CD14-positive monocyte (primary cell): ENCODE data around the gene HID1. TPM values are rescaled to one million over a fixed set of nuclear protein-coding genes. Genes with fewer than 3 reads are reported as not detected.

Source experiments
- DNase-seq, 3 donors: peaks; one replicate each; pipeline ENCODE4 v3.0.0-alpha.2; 2011 to 2022
- H2AFZ ChIP-seq: 2 replicates; pipeline ENCODE4 v1.6.0; 2012; ENCODE audit warnings: mild to moderate bottlenecking, low read depth, low read length, inconsistent platforms; ENCODE audit not compliant: insufficient read depth, poor library complexity, severe bottlenecking
- H3K27ac ChIP-seq, 2 donors: 1 replicate in 1 of 2; 2 replicates in 1 of 2; pipeline ENCODE4 v1.5.1; 2012 to 2013; ENCODE audit warnings: low read length in 2 of 2, control low read depth in 1 of 2, inconsistent platforms in 1 of 2, low read depth in 1 of 2, mild to moderate bottlenecking in 1 of 2
- H3K27me3 ChIP-seq, 2 donors: one replicate each; pipeline versions ENCODE4 v1.6.0 to v1.6.1; 2011 to 2013; ENCODE audit warnings: low read length in 2 of 2; ENCODE audit not compliant: control insufficient read depth in 2 of 2, insufficient read depth in 2 of 2
- H3K36me3 ChIP-seq, 2 donors: replicated peaks in 1 of 2; 1 replicate in 1 of 2; 2 replicates in 1 of 2; pipeline versions ENCODE4 v1.5.1 to v1.6.1; 2012 to 2013; ENCODE audit warnings: low read length in 2 of 2, control low read depth in 1 of 2, inconsistent platforms in 1 of 2, mild to moderate bottlenecking in 1 of 2; ENCODE audit not compliant: insufficient read depth in 2 of 2, control insufficient read depth in 1 of 2
- H3K4me1 ChIP-seq, 2 donors: 1 replicate in 1 of 2; 2 replicates in 1 of 2; pipeline versions ENCODE4 v1.5.1 to v1.6.1; 2012 to 2013; ENCODE audit warnings: low read length in 2 of 2, control low read depth in 1 of 2, inconsistent platforms in 1 of 2, mild to moderate bottlenecking in 1 of 2, moderate library complexity in 1 of 2; ENCODE audit not compliant: insufficient read depth in 2 of 2, control insufficient read depth in 1 of 2
- H3K4me2 ChIP-seq: replicated peaks from 2 replicates; pipeline ENCODE3; 2012; ENCODE audit warnings: low read length, moderate library complexity, mild to moderate bottlenecking; ENCODE audit not compliant: poor library complexity, severe bottlenecking; ENCODE audit errors: extremely low read depth
- H3K4me3 ChIP-seq, 3 experiments: fragments of 200-600 bp in 1 of 3; sonication (generic) in 1 of 3; replicated peaks in 1 of 3; 1 replicate in 2 of 3; 2 replicates in 1 of 3; pipeline ENCODE4 v1.5.1; 2011 to 2013; ENCODE audit warnings: low read length in 3 of 3, mild to moderate bottlenecking in 3 of 3, control low read depth in 2 of 3, low read depth in 2 of 3, inconsistent platforms in 1 of 3, moderate library complexity in 1 of 3
- H3K79me2 ChIP-seq: 2 replicates; pipeline ENCODE4 v1.6.0; 2012; ENCODE audit warnings: mild to moderate bottlenecking, control low read depth, inconsistent platforms, low read length, moderate library complexity; ENCODE audit not compliant: insufficient read depth
- H3K9ac ChIP-seq: 2 replicates; pipeline ENCODE4 v1.6.0; 2017; ENCODE audit warnings: low read length, mild to moderate bottlenecking; ENCODE audit not compliant: insufficient read depth, poor library complexity, severe bottlenecking
- H3K9me3 ChIP-seq, 2 donors: replicated peaks in 1 of 2; 1 replicate in 1 of 2; 2 replicates in 1 of 2; pipeline versions ENCODE4 v1.5.1 to v1.6.1; 2012 to 2013; ENCODE audit warnings: low read length in 2 of 2, control low read depth in 1 of 2; ENCODE audit not compliant: control insufficient read depth in 1 of 2, insufficient read depth in 1 of 2
- H4K20me1 ChIP-seq: 2 replicates; pipeline ENCODE4 v1.6.0; 2012; ENCODE audit warnings: mild to moderate bottlenecking, low read length, control low read depth, moderate library complexity; ENCODE audit not compliant: insufficient read depth
- H3K27ac Mint-ChIP-seq, 7 donors: one replicate each; pipeline ENCODE4 v1.8.0; 2020; ENCODE audit warnings: mild to moderate bottlenecking in 7 of 7, mixed read lengths in 7 of 7, moderate library complexity in 6 of 7, inconsistent platforms in 2 of 7
- H3K27me3 Mint-ChIP-seq, 3 donors: one replicate each; pipeline ENCODE4 v1.8.0; 2021 to 2022; ENCODE audit warnings: low read depth in 3 of 3, mild to moderate bottlenecking in 3 of 3, mixed read lengths in 3 of 3, moderate library complexity in 3 of 3, inconsistent platforms in 1 of 3
- H3K36me3 Mint-ChIP-seq, 2 donors: one replicate each; pipeline ENCODE4 v1.8.0; 2020; ENCODE audit warnings: mixed read lengths in 2 of 2, inconsistent platforms in 1 of 2, mild to moderate bottlenecking in 1 of 2
- H3K4me1 Mint-ChIP-seq: one replicate; pipeline ENCODE4 v1.8.0; 2020; ENCODE audit warnings: mild to moderate bottlenecking, mixed read lengths
- H3K4me3 Mint-ChIP-seq, 2 donors: one replicate each; pipeline ENCODE4 v1.8.0; 2020; ENCODE audit warnings: mild to moderate bottlenecking in 2 of 2, mixed read lengths in 2 of 2, moderate library complexity in 1 of 2
- H3K9me3 Mint-ChIP-seq, 7 donors: one replicate each; pipeline ENCODE4 v1.8.0; 2020 to 2022; ENCODE audit warnings: mixed read lengths in 7 of 7, mild to moderate bottlenecking in 6 of 7, moderate library complexity in 6 of 7, inconsistent platforms in 2 of 7
- CTCF ChIP-seq: fragments of 200-600 bp; IDR thresholded peaks from one replicate; pipeline ENCODE4 v1.8.0; 2022; ENCODE audit warnings: antibody characterized with exemption, mild to moderate bottlenecking
- WGBS: methylation state at CpG from one replicate; pipeline ENCODE4 v1.1.5; 2013; ENCODE audit warnings: missing lambda C conversion rate; ENCODE audit not compliant: insufficient coverage; 5-methylcytosine and 5-hydroxymethylcytosine counted together
- intact Hi-C, 2 donors: fragments of 100-400 bp; cut with micrococcal nuclease; formaldehyde crosslinking; loops; one replicate each; pipeline versions ENCODE4 v1.15.0 to v1.15.1; 2023
- polyA plus RNA-seq, 3 donors: library from polyadenylated mRNA; depleted of rRNA in 1 of 3; unstranded in 2 of 3; stranded (reverse) in 1 of 3; fragments of 300-500 nt in 2 of 3; fragments of >200 nt in 1 of 3; fragmentation: Illumina TruSeq in 2 of 3; gene quantifications; 1 replicate in 2 of 3; 2 replicates in 1 of 3; pipeline ENCODE4 v1.2.3, GENCODE V29; 2012 to 2021

The HID1 gene
- polyA plus RNA-seq, 3 donors = not detected

- intact Hi-C loops = loop anchor here in 1 of 2 donors (2.0 to 10.0 kb wide), 2 partner anchors 33 to 213 kb away; partner anchors contain the start of genes NHERF1 and OTOP2
- Histone ChIP-seq H3K27ac (no peak overlapping the region), H2AFZ (no peak overlapping the region), H3K4me1 (peaks cover 0 to 6% of the 10 kb centered on the region in 2 donors), H4K20me1 (no peaks in the 10 kb centered on the region), H3K9me3 (peaks cover 5 to 12% of the 10 kb centered on the region in 2 donors), H3K4me2 (no peak overlapping the region), H3K4me3 (no peak overlapping the region), H3K27me3 (peaks cover 0 to 9% of the 10 kb centered on the region in 2 donors), H3K36me3 (no peaks in the 10 kb centered on the region), H3K9ac (no peak overlapping the region), H3K79me2 (no peaks in the 10 kb centered on the region)
- WGBS = 39% methylated on average over 19 of the region's 33 CpGs
- Mint-ChIP-seq H3K36me3 (no peaks in the 10 kb centered on the region), H3K4me1 (peaks cover 13% of the 10 kb centered on the region), H3K4me3 (no peak overlapping the region), H3K9me3 (peaks cover 4 to 14% (median 13%) of the 10 kb centered on the region in 7 donors), H3K27ac (no peak overlapping the region), H3K27me3 (peaks cover 14 to 44% (median 19%) of the 10 kb centered on the region in 3 donors)
- peak; percentile 98 for TF ChIP-seq CTCF
- DNase-seq = peak; percentile 51 to 66 (median 61)
Observed at GRCh38 chr17:74957935-74958740, 14.4 kb downstream of the HID1 start.

GRCh38 chr17:74956093-74956492, 16.5 kb downstream of the HID1 start:
- Histone ChIP-seq H3K79me2 (no peaks in the 10 kb centered on the region), H3K36me3 (no peaks in the 10 kb centered on the region), H3K4me3 (no peak overlapping the region), H4K20me1 (no peaks in the 10 kb centered on the region), H3K4me2 (no peak overlapping the region), H3K27ac (no peak overlapping the region), H3K9ac (no peak overlapping the region), H3K9me3 (peaks cover 5 to 12% of the 10 kb centered on the region in 2 donors), H3K27me3 (peaks cover 0 to 9% of the 10 kb centered on the region in 2 donors), H3K4me1 (peaks cover 0 to 6% of the 10 kb centered on the region in 2 donors), H2AFZ (no peak overlapping the region)
- TF ChIP-seq CTCF = no peak
- Mint-ChIP-seq H3K27ac (peak overlapping the region in 1 of 7 donors; percentile 36), H3K36me3 (no peaks in the 10 kb centered on the region), H3K4me3 (no peak overlapping the region), H3K9me3 (peaks cover 4 to 14% (median 13%) of the 10 kb centered on the region in 7 donors), H3K27me3 (peaks cover 13 to 41% (median 21%) of the 10 kb centered on the region in 3 donors), H3K4me1 (peaks cover 10% of the 10 kb centered on the region)
- intact Hi-C loops = loop anchor here in 1 of 2 donors (10.0 kb wide), 1 partner anchor 211 kb away; the partner anchor contains the start of gene NHERF1
- 92% methylated on average over 4 of the region's 4 CpGs for WGBS
- DNase-seq = no peak
